A549 (cell line): ENCODE data around the gene TMEM140. TPM values are rescaled to one million over a fixed set of nuclear protein-coding genes. Genes with fewer than 3 reads are reported as not detected.
"Not testable (repeated sequence)": the region's sequence is repeated elsewhere in the genome, so short reads cannot be mapped to it uniquely, and the experiment has no call there.

Experiments
- ATAC-seq, 2 experiments: fragments of 200-7000 bp in 1 of 2; fragments of >200 bp in 1 of 2; cut with Nextera tagmentation in 1 of 2; cut with Tn5 transposase in 1 of 2; 3 replicates each; pipeline versions ENCODE4 v1.8.0 to v1.9.1; 2018 to 2020; ENCODE audit warnings: mild to moderate bottlenecking in 1 of 2, moderate library complexity in 1 of 2
- CTCF ChIA-PET: fragments of 300-600 bp; sonication (Branson Sonifier 250); formaldehyde crosslinking; extraction: SDS; loops from one replicate; lab custom pipeline; 2021; ENCODE audit warnings: antibody characterized with exemption, inconsistent platforms; lab: Yijun Ruan, JAX
- POLR2A ChIA-PET: fragments of 350-600 bp; formaldehyde crosslinking; extraction: SDS; loops from one replicate; lab custom pipeline; 2021; ENCODE audit warnings: antibody characterized with exemption, inconsistent platforms; lab: Yijun Ruan, JAX
- DNase-seq, 2 experiments: peaks; one replicate each; pipeline versions ENCODE4 v3.0.0 to v3.0.0-alpha.2; 2011 to 2016; ENCODE audit warnings: low read depth in 1 of 2, low spot score in 1 of 2
- FAIRE-seq: peaks from 2 replicates; lab custom pipeline; 2011; peaks lifted over from hg19 to GRCh38; lab: Jason Lieb, UNC
- H3K27ac ChIP-seq, 2 experiments: fragments of >200 bp; sonication (Bioruptor Twin); formaldehyde crosslinking; 3 replicates each; pipeline ENCODE4 v1.5.1; 2016 to 2017
- H3K4me1 ChIP-seq: fragments of >200 bp; sonication (Bioruptor Twin); formaldehyde crosslinking; 3 replicates; pipeline ENCODE4 v1.6.1; 2016
- H3K4me2 ChIP-seq: fragments of >200 bp; sonication (Bioruptor Twin); formaldehyde crosslinking; 3 replicates; pipeline ENCODE4 v1.6.1; 2016
- H3K4me3 ChIP-seq: fragments of >200 bp; sonication (Bioruptor Twin); formaldehyde crosslinking; 3 replicates; pipeline ENCODE4 v1.5.1; 2016
- H3K9me3 ChIP-seq: fragments of >200 bp; sonication (Bioruptor Twin); formaldehyde crosslinking; 3 replicates; pipeline ENCODE4 v1.6.1; 2016
- CEBPB ChIP-seq, 2 experiments: fragments of >200 bp in 1 of 2; sonication (Bioruptor Twin) in 1 of 2; formaldehyde crosslinking in 1 of 2; IDR thresholded peaks; 2 replicates each; pipeline ENCODE4 v1.6.1; 2012 to 2016
- EHF ChIP-seq: fragments of 250-450 bp; sonication (Bioruptor Pico); IDR thresholded peaks from 2 replicates; pipeline ENCODE4 v1.5.0; 2020; ENCODE audit warnings: mild to moderate bottlenecking
- EHMT2 ChIP-seq: fragments of 200-600 bp; sonication (generic); IDR thresholded peaks from 2 replicates; pipeline ENCODE4 v1.6.1; 2016; ENCODE audit warnings: antibody characterized with exemption, low read depth, mild to moderate bottlenecking, moderate library complexity
- ESRRA ChIP-seq: fragments of 150-350 bp; IDR thresholded peaks from 2 replicates; pipeline ENCODE4 v1.6.1; 2014; ENCODE audit warnings: mild to moderate bottlenecking, low read length, borderline replicate concordance
- FOSL2 ChIP-seq, 2 experiments: fragments of 450-650 bp in 1 of 2; fragments of >200 bp in 1 of 2; sonication (Bioruptor Twin) in 1 of 2; formaldehyde crosslinking; IDR thresholded peaks; 2 replicates each; pipeline versions ENCODE4 v1.5.0 to v1.6.1; 2016 to 2020; ENCODE audit warnings: mild to moderate bottlenecking in 1 of 2, moderate library complexity in 1 of 2
- HOXB13 ChIP-seq: fragments of 250-450 bp; sonication (Bioruptor Pico); IDR thresholded peaks from 2 replicates; pipeline ENCODE4 v1.5.0; 2020; ENCODE audit warnings: low read depth, mild to moderate bottlenecking, moderate library complexity
- JUN ChIP-seq, 2 experiments: fragments of >200 bp; sonication (Bioruptor Twin); formaldehyde crosslinking; IDR thresholded peaks; 2 replicates in 1 of 2; 3 replicates in 1 of 2; pipeline ENCODE4 v1.6.1; 2016 to 2017
- JUNB ChIP-seq: fragments of >200 bp; sonication (Bioruptor Twin); formaldehyde crosslinking; IDR thresholded peaks from 2 replicates; pipeline ENCODE4 v1.6.1; 2016
- KDM5A ChIP-seq: fragments of 200-600 bp; sonication (generic); IDR thresholded peaks from 2 replicates; pipeline ENCODE4 v1.6.1; 2016; ENCODE audit warnings: antibody characterized with exemption, mild to moderate bottlenecking
- MAZ ChIP-seq: fragments of 150-350 bp; IDR thresholded peaks from 2 replicates; pipeline ENCODE4 v1.6.1; 2014; ENCODE audit warnings: antibody characterized with exemption, low read depth, low read length, borderline replicate concordance
- MYC ChIP-seq: IDR thresholded peaks from 2 replicates; pipeline ENCODE4 v1.6.1; 2012; ENCODE audit warnings: mild to moderate bottlenecking, inconsistent platforms, low read length, improper control_type of control experiment, borderline replicate concordance
- NPAS2 ChIP-seq: fragments of 250-450 bp; sonication (Bioruptor Pico); IDR thresholded peaks from 2 replicates; pipeline ENCODE4 v1.8.0; 2022; ENCODE audit warnings: mild to moderate bottlenecking, moderate library complexity, borderline replicate concordance
- PHF8 ChIP-seq: fragments of 200-600 bp; sonication (generic); IDR thresholded peaks from 2 replicates; pipeline ENCODE4 v1.6.1; 2016; ENCODE audit warnings: low read depth, mild to moderate bottlenecking, antibody characterized with exemption, moderate library complexity, borderline replicate concordance
- POLR2A ChIP-seq: IDR thresholded peaks from 2 replicates; pipeline ENCODE4 v1.6.1; 2012; ENCODE audit warnings: mild to moderate bottlenecking, low read length
- RCOR1 ChIP-seq: fragments of 150-350 bp; IDR thresholded peaks from 2 replicates; pipeline ENCODE4 v1.6.1; 2014; ENCODE audit warnings: antibody characterized with exemption, low read length, low read depth
- RNF2 ChIP-seq: fragments of 200-600 bp; sonication (generic); IDR thresholded peaks from 2 replicates; pipeline ENCODE4 v1.6.1; 2016; ENCODE audit warnings: low read depth, mild to moderate bottlenecking, antibody characterized with exemption, moderate library complexity, borderline replicate concordance
- WGBS: methylation state at CpG from one replicate; pipeline ENCODE4 v1.1.6; 2017; ENCODE audit errors: missing lambda C conversion rate; 5-methylcytosine and 5-hydroxymethylcytosine counted together
- polyA plus RNA-seq, 4 experiments: library from polyadenylated mRNA; depleted of rRNA in 3 of 4; stranded (reverse); fragments of >200 nt; fragmentation: RNase III in 1 of 4; extraction: RNeasy Plus Mini Kit Qiagen cat#74134 plus additional on column Dnase treatment in 1 of 4; gene quantifications; 2 replicates in 3 of 4; 3 replicates in 1 of 4; pipeline ENCODE4 v1.2.3, GENCODE V29; 2011 to 2017
- TF ChIP-seq, protein P1 (sequence below): IDR thresholded peaks from 2 replicates; pipeline ENCODE4 v1.6.1; 2012
- TF ChIP-seq, protein P2 (sequence below): fragments of >200 bp; sonication (Bioruptor Twin); formaldehyde crosslinking; IDR thresholded peaks from 3 replicates; pipeline ENCODE4 v1.6.1; 2016
- TF ChIP-seq, protein P3 (sequence below): fragments of >200 bp; sonication (Bioruptor Twin); formaldehyde crosslinking; IDR thresholded peaks from 3 replicates; pipeline ENCODE4 v1.5.1; 2016

The TMEM140 gene
- polyA plus RNA-seq, 2 of the 4 experiments (the other 2 are of a cell fraction): 0.72 to 0.87 TPM

DNA sequence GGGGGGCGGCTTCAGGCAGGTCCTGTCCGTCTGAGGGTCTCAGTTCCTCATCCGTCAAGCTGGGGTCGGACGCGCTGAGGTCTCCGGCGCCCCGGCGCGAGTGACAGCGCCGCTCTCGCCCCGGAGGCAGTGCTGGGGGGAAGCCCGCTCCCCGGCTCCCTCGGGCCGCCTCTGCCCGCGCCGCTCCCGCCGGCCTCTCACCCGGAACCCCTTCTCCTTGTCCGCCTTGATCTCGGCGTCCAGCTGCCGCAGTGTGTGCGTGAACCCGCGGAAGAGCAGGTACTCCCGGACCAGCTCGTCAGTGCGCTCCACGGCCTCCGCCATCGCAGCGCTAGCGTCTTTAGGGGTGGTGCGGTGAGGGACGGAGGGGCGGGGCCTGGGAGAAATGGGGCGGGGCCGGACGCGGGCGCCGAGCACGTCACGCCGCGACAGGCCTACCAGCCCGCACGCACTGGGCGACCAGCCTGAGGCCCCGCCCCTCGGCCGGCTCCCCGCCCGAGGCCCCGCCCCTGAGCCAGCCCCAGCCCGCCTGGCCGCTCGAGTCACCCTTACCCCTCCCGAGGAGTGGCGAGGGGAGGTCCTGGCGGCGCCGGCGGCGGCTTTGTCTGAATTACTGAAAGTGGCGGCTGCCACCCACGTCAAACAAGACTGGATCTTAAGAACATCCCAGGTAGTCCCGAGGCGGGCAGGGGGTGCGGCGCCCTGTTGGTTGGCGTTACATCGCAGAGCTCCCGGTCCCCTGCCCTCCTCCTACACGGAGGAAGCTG lies 63.5 kb downstream of the TMEM140 start, which contains the start of gene WDR91:
TSS of gene WDR91 (minus strand) at position 348 of the 767 bp plus-strand sequence. CDS start at position 324, 24 bp downstream.
- H3K27ac ChIP-seq: peak within 1 kb of the TSS; percentile 74 to 85
- peak within 1 kb of the TSS; percentile 87 for H3K4me2 ChIP-seq
- TF ChIP-seq KDM5A: 0 out of 2 replicates have a peak, but pooled peaks have one; percentile 23
- no peak for TF ChIP-seq RNF2
- peak; percentile 44; the same call in 1 of the 2 replicates for TF ChIP-seq PHF8
- TF ChIP-seq, protein P1, sequence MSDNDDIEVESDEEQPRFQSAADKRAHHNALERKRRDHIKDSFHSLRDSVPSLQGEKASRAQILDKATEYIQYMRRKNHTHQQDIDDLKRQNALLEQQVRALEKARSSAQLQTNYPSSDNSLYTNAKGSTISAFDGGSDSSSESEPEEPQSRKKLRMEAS: peak; percentile 34; the same call in 1 of the 2 replicates
- TF ChIP-seq POLR2A: peak; percentile 78
- no peak for TF ChIP-seq CEBPB (IDR thresholded peaks at IDR 0.05)
- no peak for TF ChIP-seq JUNB
- TF ChIP-seq, protein P2, sequence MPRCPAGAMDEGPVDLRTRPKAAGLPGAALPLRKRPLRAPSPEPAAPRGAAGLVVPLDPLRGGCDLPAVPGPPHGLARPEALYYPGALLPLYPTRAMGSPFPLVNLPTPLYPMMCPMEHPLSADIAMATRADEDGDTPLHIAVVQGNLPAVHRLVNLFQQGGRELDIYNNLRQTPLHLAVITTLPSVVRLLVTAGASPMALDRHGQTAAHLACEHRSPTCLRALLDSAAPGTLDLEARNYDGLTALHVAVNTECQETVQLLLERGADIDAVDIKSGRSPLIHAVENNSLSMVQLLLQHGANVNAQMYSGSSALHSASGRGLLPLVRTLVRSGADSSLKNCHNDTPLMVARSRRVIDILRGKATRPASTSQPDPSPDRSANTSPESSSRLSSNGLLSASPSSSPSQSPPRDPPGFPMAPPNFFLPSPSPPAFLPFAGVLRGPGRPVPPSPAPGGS: peak; percentile 57; the same call in 1 of the 3 replicates
- TF ChIP-seq EHMT2: no peak
- peak in 1 of 2 experiments; percentile 56; a peak in 1 of 5 replicates for TF ChIP-seq JUN (IDR thresholded peaks at IDR 0.05)
- TF ChIP-seq MAZ: no peak
- TF ChIP-seq, protein P3, sequence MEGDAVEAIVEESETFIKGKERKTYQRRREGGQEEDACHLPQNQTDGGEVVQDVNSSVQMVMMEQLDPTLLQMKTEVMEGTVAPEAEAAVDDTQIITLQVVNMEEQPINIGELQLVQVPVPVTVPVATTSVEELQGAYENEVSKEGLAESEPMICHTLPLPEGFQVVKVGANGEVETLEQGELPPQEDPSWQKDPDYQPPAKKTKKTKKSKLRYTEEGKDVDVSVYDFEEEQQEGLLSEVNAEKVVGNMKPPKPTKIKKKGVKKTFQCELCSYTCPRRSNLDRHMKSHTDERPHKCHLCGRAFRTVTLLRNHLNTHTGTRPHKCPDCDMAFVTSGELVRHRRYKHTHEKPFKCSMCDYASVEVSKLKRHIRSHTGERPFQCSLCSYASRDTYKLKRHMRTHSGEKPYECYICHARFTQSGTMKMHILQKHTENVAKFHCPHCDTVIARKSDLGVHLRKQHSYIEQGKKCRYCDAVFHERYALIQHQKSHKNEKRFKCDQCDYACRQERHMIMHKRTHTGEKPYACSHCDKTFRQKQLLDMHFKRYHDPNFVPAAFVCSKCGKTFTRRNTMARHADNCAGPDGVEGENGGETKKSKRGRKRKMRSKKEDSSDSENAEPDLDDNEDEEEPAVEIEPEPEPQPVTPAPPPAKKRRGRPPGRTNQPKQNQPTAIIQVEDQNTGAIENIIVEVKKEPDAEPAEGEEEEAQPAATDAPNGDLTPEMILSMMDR: peak; percentile 16; the same call in 2 of the 3 replicates
- TF ChIP-seq RCOR1: no peak
- ATAC-seq: peak; percentile 94
- H3K4me1 ChIP-seq: 0 out of 3 replicates have a peak, but pooled peaks cover 10% of the 10 kb centered on the region
- H3K4me3 ChIP-seq: peak within 1 kb of the TSS; percentile 76
- DNase-seq: peak; percentile 90 to 97
- FAIRE-seq: no peak
- WGBS: under 1% methylated on average over 28 of the region's 82 CpGs
- no peaks in the 10 kb centered on the region for H3K9me3 ChIP-seq
- CTCF ChIA-PET: interaction anchor here (2.3 kb wide), 1 partner anchor 9 kb away, joined by 7 read pairs; no protein-coding TSS in a partner anchor
- POLR2A ChIA-PET: interaction anchor here (0.6 to 1.8 kb wide), 8 partner anchors 8 to 300 kb away, joined by 3 to 5 read pairs (median 3); partner anchors contain the start of gene CYREN

DNA sequence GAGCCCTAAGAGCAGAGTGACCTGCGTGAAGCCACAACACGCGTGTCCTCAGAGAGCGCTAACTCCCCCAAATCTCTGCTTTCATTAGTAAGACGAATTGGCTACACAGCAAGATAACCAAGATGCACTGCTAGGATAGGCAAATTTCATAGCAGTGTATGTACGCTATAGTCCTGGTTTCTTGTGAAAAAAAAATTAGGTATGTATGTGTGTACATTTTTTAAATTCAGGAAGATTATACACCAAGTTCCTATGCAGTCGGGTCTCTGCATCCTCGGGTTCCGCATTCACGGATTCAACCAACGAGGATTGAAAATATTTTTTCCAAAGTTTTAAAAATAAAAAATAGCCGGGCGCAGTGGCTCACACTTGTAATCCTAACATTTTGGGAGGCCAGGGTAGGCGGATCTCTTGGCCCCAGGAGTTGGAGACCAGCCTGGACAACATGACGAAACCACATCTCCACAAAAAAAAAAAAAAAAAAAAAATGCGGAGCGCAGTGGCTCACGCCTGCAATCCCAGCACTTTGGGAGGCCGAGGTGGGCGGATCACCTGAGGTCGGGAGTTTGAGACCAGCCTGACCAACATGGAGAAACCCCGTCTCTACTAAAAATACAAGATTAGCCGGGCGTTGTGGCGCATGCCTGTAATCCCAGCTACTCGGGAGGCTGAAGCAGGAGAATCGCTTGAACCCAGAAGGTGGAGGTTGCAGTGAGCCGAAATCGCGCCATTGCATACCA lies 64.2 kb downstream of the TMEM140 start:
- peak overlapping the region; percentile 87 for H3K4me2 ChIP-seq
- H3K27ac ChIP-seq: peak overlapping the region; percentile 74 to 85
- WGBS: 45% methylated on average over 30 of the region's 30 CpGs
- H3K4me1 ChIP-seq, DNase-seq, ATAC-seq, FAIRE-seq, H3K9me3 ChIP-seq: not testable (repeated sequence)
- TF ChIP-seq, protein P1: 0 out of 2 replicates have a peak, but pooled peaks have one; percentile 0
- ChIA-PET POLR2A (interaction anchor here (0.6 to 1.5 kb wide), 7 partner anchors 10 to 299 kb away, joined by 3 to 5 read pairs (median 3); partner anchors contain the start of gene CYREN), CTCF (interaction anchor here (2.3 kb wide), 1 partner anchor 8 kb away, joined by 7 read pairs; no protein-coding TSS in a partner anchor)
- peak overlapping the region; percentile 76 for H3K4me3 ChIP-seq

DNA sequence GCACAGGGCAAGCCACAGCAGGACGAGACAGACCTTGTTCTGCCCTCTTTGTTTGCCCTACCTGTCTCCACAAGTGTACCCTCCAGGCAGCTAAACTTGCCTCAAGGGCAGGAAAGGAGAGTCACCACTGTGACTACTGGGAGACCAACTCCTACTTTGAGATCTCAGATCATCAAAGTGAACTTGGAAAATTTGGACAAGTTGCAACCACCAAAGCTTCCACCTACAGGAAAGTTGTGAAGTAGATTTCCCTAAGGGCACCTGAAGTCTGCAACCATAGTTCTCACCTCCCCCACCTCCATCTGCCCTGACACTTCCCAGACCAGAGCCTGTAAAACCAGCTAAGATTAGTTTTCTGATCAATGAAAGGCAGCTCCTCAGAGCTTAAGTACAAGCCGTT lies 66.0 kb downstream of the TMEM140 start:
- Histone ChIP-seq H3K4me2 (no peak overlapping the region), H3K9me3 (no peaks in the 10 kb centered on the region), H3K4me3 (no peak overlapping the region), H3K27ac (no peak overlapping the region), H3K4me1 (peaks cover 23% of the 10 kb centered on the region)
- ATAC-seq (no peak), FAIRE-seq (no peak), DNase-seq (no peak)
- WGBS: 73% methylated on average over 2 of the region's 2 CpGs
- CTCF ChIA-PET: no interaction called here
- TF ChIP-seq ESRRA: no peak
- no peak for TF ChIP-seq EHF (CRISPR knock-in tag)
- TF ChIP-seq NPAS2 (CRISPR knock-in tag): no peak
- no peak for TF ChIP-seq MYC
- TF ChIP-seq FOSL2 (IDR thresholded peaks at IDR 0.05): no peak
- TF ChIP-seq FOSL2 (CRISPR knock-in tag; IDR thresholded peaks at IDR 0.05): no peak
- TF ChIP-seq HOXB13: no peak
- POLR2A ChIA-PET: no interaction called here
